HCT116 (cell line): ENCODE data around the gene MED9.

Experiments used
- CBX3 ChIP-seq: IDR thresholded peaks from 2 replicates; pipeline ENCODE4 v1.6.1; 2012; ENCODE audit warnings: low read depth
- ELF1 ChIP-seq: IDR thresholded peaks from 2 replicates; pipeline ENCODE4 v1.6.1; 2012; ENCODE audit warnings: low read depth, borderline replicate concordance
- JUND ChIP-seq: IDR thresholded peaks from 2 replicates; pipeline ENCODE4 v1.6.1; 2012
- POLR2A ChIP-seq: IDR thresholded peaks from 2 replicates; pipeline ENCODE4 v1.7.0; 2011; ENCODE audit warnings: borderline replicate concordance; ENCODE audit not compliant: insufficient read depth, insufficient read length; ENCODE audit errors: extremely low read depth
- POLR2AphosphoS5 ChIP-seq: IDR thresholded peaks from 2 replicates; pipeline ENCODE4 v1.6.1; 2011; ENCODE audit warnings: mild to moderate bottlenecking, low read depth, low read length, moderate library complexity
- RAD21 ChIP-seq: IDR thresholded peaks from 2 replicates; pipeline ENCODE4 v1.6.1; 2012; ENCODE audit warnings: low read depth, mild to moderate bottlenecking
- TCF7L2 ChIP-seq: IDR thresholded peaks from 2 replicates; pipeline ENCODE4 v1.7.0; 2011; ENCODE audit warnings: borderline replicate concordance, inconsistent platforms; ENCODE audit not compliant: insufficient read depth, insufficient read length; ENCODE audit errors: extremely low read depth
- TF ChIP-seq, protein P1 (sequence below), 3 experiments: fragments of 200-600 bp in 1 of 3; sonication (generic) in 1 of 3; IDR thresholded peaks in 2 of 3; conservative IDR thresholded peaks in 1 of 3; 2 replicates each; pipeline ENCODE4 v1.5.1; 2012 to 2017; ENCODE audit warnings: low read depth in 2 of 3, low read length in 2 of 3, antibody characterized with exemption in 1 of 3, borderline replicate concordance in 1 of 3, control low read depth in 1 of 3, mild to moderate bottlenecking in 1 of 3, mixed read lengths in 1 of 3, mixed run types in 1 of 3, moderate library complexity in 1 of 3; ENCODE audit not compliant: insufficient read depth in 1 of 3
- TF ChIP-seq, protein P2 (sequence below): IDR thresholded peaks from 2 replicates; pipeline ENCODE4 v1.6.1; 2012

DNA sequence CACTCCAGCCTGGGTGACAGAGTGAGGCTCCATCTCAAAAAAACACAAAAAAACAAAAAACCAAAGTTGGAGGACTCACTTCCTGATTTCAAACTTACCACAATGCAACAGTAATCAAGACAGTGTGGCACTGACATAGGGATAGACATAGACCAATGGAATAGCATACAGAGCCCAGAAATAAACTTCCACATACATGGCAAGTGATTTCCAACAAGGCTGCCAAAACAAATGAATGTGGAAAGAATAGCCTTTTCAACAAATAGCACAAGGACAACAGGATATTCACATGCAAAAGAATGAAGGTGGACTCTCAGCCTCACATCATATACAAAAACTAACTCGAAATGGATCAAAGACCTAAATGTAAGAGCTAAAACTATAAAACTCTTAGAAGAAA lies 56.2 kb downstream of the MED9 start:
- TF ChIP-seq CBX3 (no peak), POLR2AphosphoS5 (no peak), RAD21 (no peak), POLR2A (no peak), JUND (no peak), ELF1 (no peak), TCF7L2 (no peak)
- TF ChIP-seq, protein P1, sequence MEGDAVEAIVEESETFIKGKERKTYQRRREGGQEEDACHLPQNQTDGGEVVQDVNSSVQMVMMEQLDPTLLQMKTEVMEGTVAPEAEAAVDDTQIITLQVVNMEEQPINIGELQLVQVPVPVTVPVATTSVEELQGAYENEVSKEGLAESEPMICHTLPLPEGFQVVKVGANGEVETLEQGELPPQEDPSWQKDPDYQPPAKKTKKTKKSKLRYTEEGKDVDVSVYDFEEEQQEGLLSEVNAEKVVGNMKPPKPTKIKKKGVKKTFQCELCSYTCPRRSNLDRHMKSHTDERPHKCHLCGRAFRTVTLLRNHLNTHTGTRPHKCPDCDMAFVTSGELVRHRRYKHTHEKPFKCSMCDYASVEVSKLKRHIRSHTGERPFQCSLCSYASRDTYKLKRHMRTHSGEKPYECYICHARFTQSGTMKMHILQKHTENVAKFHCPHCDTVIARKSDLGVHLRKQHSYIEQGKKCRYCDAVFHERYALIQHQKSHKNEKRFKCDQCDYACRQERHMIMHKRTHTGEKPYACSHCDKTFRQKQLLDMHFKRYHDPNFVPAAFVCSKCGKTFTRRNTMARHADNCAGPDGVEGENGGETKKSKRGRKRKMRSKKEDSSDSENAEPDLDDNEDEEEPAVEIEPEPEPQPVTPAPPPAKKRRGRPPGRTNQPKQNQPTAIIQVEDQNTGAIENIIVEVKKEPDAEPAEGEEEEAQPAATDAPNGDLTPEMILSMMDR (IDR thresholded peaks at IDR 0.05 in 2 of 3, conservative IDR thresholded peaks at IDR 0.05 in 1 of 3; ENCODE audit: borderline replicate concordance in 1 of 3, insufficient read depth in 1 of 3, low read depth in 2 of 3, low read length in 2 of 3): no peak
- TF ChIP-seq, protein P2, sequence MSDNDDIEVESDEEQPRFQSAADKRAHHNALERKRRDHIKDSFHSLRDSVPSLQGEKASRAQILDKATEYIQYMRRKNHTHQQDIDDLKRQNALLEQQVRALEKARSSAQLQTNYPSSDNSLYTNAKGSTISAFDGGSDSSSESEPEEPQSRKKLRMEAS: no peak
